Activated T-cell treated with anti-CD3 and anti-CD28 coated beads for 4 hours (primary cell): Measurements from ENCODE around the gene RPS6KA5.
A peak's percentile ranks its signal among the peaks of the same experiment; 100 is the strongest.
"Not testable (repeated sequence)": the region's sequence is repeated elsewhere in the genome, so short reads cannot be mapped to it uniquely, and the experiment has no call there.

Source experiments
- DNase-seq: peaks from one replicate; pipeline ENCODE4 v3.0.0-alpha.2; 2020

RPS6KA5 gene

GRCh38 chr14:91060351-91061055, at the start of gene RPS6KA5:
Gene RPS6KA5, minus strand, starts transcription at chr14:91060641. Its CDS starts 207 bp downstream, at chr14:91060434.
- peak; percentile 99 for DNase-seq

- no peak for DNase-seq
Measured at GRCh38 chr14:91108941-91109611, 48.6 kb upstream of the RPS6KA5 start.

- no peak for DNase-seq
Measured at GRCh38 chr14:91103116-91103515, 42.7 kb upstream of the RPS6KA5 start.

DNA sequence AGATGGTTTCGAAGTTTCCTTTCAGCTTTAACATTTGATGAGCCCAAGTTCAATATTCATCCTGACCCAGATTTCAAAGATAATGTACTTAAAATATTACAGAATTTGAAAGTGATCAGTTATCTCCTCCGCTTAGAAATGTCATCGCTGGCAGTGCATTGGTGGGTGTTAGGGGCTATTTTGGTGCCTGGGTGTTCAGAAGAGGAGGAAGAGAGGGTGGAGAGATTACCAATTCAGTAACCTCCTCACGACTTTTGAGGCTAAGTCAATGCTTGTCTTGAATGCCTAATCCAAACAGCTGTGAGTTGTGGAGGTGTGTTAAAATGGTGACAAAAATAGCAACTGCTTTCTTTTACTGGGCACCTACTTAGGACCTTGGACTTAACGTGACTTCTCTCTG, 39.7 kb upstream of the RPS6KA5 start:
- no peak for DNase-seq

DNA sequence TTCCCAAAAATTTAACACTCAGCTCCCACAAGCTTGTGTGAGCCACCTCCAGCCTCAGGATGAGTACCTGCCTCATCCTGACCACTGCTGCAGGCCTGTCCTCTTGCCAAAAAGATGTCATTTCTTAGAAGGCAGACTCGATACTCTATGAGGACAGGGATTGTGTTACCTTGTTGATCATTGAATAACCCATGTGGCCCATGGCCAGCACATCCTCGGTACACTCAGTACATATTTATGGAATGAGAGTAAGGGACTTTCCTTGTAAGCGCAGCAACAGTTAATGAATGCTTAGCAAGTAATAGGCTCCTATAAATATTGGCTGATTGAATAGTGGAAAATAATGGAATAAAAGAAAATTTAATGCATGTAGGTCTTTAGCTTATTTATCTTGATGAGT, 38.1 kb upstream of the RPS6KA5 start:
- no peak for DNase-seq

DNA sequence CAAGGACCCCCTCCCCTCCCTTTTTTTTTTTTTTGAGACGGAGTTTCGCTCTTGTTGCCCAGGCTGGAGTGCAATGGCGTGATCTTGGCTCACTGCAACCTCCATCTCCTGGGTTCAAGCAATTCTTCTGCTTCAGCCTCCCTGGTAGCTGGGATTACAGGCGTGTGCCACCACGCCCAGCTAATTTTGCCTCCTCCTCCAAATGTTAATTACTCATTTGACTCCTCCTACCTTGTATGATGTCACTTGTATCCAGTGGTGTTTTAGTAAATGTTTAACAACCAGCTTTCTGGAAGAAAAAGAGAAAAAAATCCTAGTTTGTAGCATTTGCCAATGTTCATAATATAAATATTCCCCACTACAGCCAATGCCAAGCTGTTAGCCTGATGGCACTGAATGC, 37.2 kb upstream of the RPS6KA5 start:
- not testable (repeated sequence) for DNase-seq

GRCh38 chr14:91095178-91095577, 34.7 kb upstream of the RPS6KA5 start:
- DNase-seq: no peak

GRCh38 chr14:91094772-91095171, 34.3 kb upstream of the RPS6KA5 start:
- DNase-seq: no peak

GRCh38 chr14:91093743-91094472, 33.5 kb upstream of the RPS6KA5 start:
- DNase-seq: not testable (repeated sequence)

DNA sequence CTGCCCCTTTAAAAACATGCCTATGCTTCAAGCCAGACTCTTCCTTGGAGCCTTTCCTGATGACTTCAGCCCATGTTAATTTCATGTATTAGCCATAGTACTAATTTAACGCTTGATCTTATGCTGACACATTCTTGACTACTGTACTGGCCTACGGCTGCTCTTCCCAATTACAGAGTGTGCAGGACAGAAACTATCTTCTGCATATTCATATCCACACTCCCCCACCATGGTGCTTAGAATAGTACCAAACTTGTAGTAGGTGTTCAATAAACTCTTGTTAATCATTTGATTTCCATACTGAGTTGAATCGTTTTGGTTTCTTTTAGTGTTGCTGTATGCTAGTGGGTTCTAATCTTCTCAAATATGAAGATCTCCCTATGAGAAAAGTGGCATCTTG, 31.6 kb upstream of the RPS6KA5 start:
- DNase-seq: no peak

DNA sequence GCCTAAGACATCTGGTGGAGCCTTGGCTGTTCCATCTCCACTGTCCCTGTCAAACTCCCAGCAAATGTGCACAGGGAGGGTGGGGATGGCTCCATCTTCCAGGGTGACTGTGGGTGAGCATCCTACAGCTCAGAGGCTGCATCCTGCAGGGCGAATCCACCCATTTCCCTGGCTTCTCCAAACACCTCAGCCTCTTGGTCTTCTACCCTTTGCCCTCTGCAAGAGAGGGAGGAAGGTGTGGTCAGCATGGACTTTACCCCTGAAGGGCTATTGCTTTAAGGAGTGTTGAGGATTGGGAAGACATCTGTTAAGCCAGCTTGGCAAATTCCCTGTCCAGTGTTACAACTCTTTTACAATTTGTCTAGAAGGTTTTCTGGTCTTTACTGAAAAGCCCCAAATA, 30.3 kb upstream of the RPS6KA5 start:
- no peak for DNase-seq

DNA sequence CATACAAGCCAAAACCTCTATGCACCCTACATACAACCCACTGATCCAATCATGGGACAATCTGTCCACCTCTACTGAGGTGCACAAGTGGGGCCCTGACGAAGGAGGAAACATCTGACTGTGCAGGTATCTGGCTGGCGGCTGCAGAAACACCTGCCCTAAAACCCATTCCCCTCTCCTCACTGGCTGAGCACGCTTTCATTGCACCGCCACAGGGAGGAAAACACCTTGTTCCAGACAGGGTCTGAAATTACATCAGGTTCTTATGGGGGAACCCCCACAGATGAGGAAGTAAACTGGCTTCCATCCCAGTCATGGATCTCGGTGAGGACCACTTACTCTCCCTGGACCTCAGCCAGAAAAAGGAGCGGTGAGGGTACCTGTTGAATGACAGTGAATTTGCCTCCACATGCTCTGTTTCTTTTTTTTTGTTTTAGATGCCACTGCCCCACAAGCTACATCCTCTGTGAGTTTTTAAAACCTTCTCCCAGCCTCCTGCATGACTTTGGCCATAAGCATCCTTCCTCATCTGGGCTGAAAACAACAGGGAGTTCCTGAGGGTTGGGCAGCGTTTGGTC, 29.6 kb upstream of the RPS6KA5 start:
- DNase-seq: no peak

GRCh38 chr14:91088585-91089235, 28.3 kb upstream of the RPS6KA5 start:
- no peak for DNase-seq

DNA sequence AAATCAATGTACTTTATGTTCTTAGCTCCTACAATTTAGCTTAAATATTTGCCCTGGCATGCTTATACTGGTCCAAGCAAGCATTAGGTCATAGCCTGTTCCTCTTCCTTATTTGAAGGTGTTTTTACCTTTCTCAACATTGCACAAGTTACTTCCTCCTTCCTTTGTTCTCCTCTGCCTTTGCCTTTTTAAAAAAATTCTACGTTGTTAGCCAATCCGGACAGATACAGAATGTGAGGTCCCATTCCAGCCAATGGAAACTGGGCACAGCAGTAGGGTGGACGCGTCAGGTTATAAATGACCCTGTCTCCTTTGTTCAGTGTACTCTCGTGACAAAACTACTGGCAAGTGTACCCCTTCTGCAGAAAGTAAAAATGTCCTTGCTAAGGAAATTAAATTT, 27.0 kb upstream of the RPS6KA5 start:
- not testable (repeated sequence) for DNase-seq

- no peak for DNase-seq
Measured at GRCh38 chr14:91084516-91084915, 24.1 kb upstream of the RPS6KA5 start.

- DNase-seq: no peak
Measured at GRCh38 chr14:91082282-91082681, 21.8 kb upstream of the RPS6KA5 start.

DNA sequence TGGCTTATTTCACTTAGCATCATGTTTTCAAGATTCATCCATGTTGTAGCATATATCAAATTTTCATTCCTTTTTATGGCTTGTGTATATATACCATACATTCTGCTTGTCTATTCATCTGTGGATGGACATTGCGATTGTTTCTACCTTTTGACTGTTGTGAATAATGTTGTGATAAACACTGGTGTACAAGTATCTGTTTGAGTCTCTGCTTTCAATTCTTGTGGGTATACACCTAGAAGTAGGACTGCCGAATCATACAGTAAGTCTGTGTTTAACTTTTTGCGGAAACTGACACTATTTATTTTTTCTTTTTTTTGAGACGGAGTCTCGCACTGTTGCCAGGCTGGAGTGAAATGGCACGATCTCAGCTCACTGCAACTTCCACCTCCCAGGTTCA, 19.6 kb upstream of the RPS6KA5 start:
- no peak for DNase-seq

GRCh38 chr14:91078095-91078737, 17.8 kb upstream of the RPS6KA5 start:
- peak; percentile 24 for DNase-seq

DNA sequence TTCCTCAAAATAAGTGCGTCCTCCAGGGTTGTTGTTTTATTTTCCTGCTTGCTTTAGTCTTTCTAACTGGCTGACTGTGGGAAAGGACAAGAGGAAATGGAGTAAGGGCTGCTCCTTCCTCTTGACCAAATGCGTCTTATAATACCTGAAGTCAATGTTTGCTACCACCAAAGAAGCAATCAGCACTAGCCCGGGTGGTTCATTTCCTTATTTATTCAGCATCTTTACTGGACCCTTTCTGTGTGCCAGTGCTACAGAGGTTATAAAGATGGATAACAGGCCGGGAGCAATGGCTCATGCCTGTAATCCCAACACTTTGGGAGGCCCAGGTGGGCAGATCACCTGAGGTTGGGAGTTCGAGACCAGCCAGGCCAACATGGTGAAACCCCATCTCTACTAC, 15.1 kb upstream of the RPS6KA5 start:
- no peak for DNase-seq

DNA sequence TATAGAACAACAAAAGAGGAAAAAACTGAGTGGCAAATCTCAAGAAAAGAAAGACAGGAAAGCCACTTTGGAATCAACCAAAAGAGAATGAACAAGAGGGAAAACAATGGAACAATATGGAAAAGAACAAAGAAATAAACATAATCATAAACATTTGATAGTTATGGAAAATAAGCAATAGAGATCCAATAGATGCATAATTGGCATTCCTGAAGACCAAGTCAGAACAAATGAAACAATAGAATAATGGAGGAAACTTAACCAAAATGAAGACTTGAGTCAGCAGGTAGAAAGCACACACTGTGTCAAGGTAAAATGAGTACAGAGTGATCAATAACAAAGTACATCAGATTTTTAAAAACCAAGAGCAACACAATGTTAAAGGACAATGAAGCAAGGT, 10.1 kb upstream of the RPS6KA5 start:
- no peak for DNase-seq

GRCh38 chr14:91068642-91069041, 8.2 kb upstream of the RPS6KA5 start:
- no peak for DNase-seq

DNA sequence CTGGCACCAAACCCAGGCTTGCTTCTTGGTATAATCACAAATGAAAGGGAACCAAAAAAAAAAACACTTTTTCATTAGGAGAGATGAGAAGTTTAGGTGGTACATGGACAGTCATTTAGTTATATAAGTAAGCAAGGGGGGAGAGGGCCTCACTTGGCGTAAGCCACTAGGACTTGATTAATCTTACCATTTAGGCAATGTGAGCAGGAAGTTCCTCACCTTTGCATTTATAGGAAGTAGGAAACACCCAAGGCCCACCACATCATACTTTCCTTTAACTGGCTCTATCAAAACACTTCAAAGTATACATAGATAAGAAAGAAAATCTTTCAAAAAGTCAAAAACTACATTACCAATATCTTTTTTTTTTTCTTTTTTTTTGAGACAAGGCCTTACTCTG, 6.7 kb upstream of the RPS6KA5 start:
- peak; percentile 15 for DNase-seq

DNA sequence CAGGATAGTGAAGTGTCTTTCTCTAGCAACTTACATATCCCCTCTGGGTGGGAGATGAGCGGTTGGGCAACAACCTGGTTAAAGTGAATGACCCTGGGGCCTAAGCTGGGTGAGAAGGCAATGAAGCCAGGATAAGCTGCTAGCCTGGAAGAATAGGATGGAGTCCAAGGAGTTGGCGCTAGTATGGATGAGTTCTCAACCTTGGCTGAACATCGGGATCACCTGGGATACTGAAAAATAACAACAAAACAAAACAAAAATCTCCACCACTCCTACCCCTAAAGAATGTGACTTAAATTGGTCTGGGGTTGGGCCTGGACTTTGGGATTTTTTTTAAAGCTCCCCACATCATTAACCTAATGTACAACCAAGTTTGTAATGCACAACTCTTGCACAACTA, 4.8 kb upstream of the RPS6KA5 start:
- no peak for DNase-seq
